HG03175 (cell line): ENCODE results near the gene GRIK4.

Source experiments
- ATAC-seq: cut with Tn5 transposase; IDR thresholded peaks from one replicate; pipeline ENCODE4 v1.9.1; 2021; ENCODE audit warnings: mild to moderate bottlenecking, moderate library complexity; ENCODE audit not compliant: unreplicated experiment

GRIK4 gene

DNA sequence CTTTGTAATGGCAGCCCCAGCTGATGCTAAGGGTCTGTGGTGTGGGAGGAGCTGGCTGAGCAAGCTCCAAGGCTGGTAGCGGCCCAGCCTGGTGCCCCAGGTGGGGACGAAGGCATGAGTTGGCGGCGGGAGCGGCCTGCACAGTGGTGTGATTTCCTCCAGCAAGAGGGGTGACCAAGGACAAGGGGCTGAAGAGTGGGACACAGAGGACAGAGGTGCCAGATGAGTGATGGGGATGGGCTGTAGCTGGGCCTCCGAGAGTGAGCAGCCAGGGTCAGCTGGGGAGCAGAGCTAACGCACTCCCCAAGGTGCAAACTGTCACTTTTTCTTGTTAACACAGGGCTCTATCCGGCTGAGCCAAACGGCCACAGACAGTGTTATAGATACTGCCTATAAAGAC, 283.2 kb downstream of the GRIK4 start:
- ATAC-seq: no peak

DNA sequence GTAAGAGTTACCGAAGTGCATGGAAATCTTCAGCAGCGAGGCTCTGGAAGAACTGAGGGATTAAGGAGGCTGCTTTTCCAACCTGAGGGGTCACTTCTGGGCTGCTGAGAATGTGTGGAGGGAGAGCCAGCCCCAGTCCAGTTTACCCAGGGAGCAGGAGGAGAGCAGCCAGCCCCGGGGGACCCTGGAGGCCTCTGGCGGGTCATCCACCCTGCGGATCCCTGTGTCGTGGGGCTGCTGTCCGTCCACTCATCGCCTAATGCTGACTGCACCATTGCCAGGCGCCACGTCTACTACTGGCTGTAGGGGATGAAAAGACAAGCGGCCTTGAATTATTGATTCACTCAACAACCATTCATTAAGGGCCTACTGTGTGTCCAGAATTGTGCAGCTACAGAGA, 283.6 kb downstream of the GRIK4 start:
- ATAC-seq: no peak

DNA sequence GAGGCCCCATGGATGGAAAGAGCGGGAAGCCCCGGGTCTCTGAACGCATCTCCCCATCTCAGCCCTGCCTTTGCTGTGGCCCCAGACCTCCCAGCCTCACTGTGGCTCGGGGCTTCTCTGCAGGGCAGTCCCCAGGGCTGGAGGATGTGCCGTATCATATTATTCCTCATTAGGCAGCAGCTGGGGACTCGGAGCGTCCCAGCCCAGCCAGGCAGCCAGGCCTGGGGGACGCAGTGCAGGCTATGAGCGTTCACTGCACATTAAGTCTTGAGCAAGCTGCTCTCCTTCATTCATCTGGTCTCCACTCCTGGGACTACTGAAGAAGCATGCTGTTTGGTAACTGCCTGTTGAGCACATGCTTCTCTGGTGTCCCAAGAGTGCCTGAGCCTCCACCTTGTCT, 285.6 kb downstream of the GRIK4 start:
- ATAC-seq: no peak

DNA sequence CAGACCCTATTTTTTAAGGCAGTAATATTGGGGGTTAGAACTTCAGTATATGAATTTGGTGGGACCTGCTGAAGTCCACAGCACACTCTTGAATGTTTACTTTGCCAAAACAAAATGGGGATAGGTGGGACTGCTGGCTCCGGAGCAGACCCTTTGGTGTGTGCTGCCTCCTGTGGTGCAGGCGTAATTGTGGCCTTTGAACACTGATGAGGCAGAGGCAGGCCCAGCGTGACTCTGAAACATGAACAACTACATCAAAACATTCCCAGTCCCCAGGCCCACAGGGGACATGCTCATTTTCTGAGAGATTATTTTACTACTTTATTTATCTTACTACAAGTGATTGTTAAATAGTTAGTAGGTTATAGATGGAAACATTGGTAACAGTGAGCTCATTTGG, 287.3 kb downstream of the GRIK4 start:
- ATAC-seq: no peak

DNA sequence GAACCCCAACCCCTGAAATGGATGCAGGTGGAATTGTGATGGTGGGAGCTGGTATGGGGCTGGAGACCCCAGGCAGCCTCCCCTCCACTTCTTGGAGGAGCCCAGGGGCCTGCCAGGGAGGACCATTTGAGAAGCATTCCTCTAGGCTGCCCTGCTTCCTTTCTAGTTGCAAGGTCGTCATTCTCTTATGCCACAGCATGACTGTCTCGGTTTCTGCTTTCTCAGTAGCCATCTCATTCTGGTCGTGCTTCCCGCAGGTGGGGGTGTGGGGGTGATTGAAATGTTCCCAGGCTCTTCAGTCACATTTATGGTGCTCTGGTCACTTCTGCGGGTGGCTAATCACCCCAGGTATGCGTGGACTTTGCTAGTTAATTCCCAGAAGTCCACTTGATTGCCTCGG, 288.7 kb downstream of the GRIK4 start:
- no peak for ATAC-seq

DNA sequence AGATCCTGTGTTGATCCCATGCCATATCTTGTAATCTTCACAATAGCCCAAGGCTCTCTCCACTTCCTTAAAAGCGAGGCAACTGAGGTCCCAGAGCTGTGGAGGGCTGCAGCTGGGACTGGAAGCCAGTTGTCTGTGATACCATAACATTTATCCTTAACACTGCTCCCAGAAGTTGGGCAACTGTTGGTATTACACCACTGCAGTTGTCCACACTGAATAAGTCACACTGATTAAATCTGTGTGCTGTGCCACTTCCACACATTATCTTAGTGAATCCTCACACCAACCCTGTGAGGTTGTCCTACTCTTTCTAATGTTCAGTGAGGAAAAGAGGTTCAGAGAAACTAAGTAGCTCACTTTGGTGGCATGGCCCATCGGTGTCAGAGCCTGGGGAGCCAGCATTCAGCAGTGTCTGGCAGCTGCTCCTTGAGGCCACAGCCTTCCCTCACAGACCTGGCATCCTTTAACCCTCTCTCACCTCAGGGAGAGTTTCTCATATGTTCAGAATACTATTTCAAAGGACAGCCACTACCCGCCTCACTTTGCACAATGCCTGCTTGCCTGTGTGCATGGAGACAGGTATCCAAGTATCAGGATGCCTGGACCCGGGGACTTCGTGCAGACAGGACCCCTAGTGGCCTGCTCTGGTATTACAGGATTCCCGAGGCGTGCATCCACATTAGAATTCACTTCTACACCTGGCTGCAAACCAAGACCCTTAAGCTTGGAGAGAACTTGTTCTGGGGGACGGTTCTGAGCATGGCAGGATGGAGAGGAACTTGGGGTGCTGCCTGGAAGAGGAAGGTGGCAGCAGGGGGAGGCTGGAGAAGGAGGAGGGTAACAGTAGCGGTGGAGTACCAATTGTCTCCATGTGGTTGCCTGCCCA, 290.5 kb downstream of the GRIK4 start:
- no peak for ATAC-seq

DNA sequence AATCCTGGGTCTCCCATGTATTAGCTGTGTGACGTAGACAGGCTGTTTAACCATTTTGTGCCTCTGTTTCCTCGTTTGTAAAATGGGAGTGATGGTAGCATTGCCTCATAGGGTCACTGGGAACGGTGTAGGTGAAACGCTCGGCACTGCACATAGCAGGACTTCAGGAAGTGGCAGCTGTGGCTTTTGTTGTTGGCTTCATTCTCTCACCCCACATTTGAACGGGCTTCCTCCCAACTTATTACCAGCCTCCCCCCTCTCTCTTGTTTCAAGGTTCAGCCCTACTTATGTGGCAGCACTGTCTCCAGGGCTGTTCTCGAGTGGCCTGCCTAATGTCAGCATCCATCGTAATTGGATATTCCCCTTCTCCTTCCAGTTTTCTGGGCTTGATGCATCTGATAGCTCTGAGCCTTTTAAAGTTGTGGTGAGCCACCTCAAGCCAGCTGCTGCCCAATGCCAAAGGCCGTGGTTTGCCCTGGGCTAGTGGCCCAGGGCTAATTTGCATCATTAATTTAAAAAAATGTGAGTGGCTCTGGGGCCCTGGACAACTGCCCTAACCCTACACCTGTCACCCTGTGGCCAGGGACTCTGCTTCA, 294.5 kb downstream of the GRIK4 start:
- ATAC-seq: no peak

DNA sequence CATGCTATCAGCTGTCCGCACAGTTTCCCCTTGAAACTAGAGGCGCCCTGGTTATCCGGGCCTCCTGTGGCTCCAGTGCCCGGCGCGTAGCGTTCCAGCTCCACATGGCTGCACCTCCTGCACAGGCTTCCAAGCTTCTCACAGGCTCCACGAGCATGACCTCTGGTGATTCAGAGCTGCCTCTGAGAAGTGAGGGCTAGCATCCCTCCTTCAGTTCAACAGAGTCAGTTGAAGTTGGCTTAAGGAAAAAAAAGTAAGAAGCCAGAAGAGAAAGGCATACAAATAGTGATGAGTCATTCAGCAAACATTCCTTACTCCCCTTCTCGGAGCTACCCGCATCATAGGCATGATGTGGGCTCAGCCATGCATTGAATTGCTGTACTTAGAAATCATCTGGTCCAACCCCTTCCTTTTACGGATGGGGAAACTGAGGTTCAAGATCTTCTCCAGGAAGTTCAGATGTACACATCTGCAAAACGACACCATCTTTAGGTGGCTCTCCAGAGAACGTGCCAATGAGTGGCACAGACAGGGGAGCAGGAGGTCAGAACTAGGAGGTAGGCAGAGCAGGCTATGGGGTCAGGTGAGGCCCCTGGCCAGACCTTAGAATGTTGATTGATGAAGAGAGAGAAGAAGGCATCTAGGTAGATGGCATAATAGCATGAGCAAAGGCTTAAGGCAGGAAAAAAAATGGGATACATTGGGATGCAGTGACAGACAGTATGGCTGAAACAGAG, 296.0 kb downstream of the GRIK4 start:
- no peak for ATAC-seq

DNA sequence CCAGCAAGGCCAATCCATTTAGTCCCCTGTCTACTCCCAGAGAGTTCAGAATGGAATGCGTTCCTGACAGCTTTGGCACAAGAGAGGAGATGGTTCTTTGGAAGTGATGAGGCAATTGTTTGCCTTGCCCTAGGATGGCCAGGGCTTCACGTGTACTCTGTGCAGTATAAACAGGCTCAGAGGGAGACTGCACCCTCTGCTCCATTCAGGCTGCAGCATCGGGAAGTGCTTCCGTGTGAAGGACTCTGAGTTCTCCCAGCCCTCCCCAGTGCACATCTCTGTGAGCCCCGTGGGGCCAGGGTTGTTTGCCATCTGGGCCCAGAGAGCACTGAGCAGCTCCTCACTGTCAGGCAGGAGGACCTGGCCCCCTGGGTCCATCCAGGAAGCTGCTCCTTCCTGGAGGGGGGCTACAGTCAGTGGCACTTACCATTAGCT, 297.1 kb downstream of the GRIK4 start:
- ATAC-seq: no peak

DNA sequence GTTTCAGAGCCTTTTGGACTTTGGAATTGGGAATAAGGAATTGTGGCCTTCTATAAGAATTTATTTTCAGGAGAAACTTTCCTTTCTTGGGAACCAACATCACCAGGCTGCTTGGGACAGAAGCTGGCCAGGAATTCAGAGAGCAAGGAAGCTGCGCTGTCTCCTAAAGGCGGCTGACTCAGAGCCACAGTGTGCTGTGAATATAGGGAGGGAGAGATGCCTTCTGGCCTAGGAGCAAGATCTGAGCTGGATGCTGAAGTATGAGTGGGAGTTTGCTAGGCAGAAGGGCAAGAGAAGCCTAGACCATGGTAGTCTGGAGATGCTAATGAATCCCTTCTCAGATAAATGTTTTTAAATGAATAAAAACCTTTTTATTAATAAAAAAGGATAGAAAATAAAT, 298.7 kb downstream of the GRIK4 start:
- no peak for ATAC-seq

DNA sequence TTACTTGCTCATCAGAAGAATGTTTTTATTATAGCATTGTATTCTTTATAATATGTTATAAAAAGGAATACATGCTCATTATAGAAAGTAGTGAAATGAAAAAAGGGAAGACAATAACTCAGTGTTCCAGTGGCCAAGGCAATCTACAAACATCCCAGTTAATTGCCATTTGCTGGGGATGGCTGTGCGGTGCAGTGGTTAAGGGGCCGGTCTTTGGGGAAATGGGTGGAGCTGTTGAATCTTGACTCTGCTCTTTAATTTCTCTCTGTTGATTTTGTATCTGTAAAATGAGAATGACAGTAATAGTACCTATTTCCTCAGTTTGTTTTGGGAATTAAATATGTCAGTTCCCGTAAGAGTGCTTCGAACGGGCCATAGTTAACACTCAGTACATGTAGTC, 299.7 kb downstream of the GRIK4 start:
- ATAC-seq: no peak

DNA sequence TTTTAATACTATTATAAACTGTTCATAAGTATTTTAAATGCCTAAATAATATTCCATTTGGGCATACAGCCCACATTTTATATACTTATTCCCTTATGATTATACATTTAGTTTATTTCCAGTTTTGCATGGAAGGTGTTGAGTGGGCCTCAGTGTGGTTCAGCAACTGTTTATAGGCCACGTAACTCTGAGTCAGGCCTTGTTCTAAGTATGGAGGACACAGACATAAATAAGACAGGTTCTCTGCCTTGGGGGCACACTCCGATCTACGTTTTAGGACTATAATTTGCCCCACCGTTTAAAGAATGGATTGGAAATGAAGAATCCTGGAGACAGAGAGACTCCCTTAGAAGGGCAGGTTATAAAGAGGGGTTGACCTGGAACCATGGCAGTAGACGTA, 300.2 kb downstream of the GRIK4 start:
- no peak for ATAC-seq

DNA sequence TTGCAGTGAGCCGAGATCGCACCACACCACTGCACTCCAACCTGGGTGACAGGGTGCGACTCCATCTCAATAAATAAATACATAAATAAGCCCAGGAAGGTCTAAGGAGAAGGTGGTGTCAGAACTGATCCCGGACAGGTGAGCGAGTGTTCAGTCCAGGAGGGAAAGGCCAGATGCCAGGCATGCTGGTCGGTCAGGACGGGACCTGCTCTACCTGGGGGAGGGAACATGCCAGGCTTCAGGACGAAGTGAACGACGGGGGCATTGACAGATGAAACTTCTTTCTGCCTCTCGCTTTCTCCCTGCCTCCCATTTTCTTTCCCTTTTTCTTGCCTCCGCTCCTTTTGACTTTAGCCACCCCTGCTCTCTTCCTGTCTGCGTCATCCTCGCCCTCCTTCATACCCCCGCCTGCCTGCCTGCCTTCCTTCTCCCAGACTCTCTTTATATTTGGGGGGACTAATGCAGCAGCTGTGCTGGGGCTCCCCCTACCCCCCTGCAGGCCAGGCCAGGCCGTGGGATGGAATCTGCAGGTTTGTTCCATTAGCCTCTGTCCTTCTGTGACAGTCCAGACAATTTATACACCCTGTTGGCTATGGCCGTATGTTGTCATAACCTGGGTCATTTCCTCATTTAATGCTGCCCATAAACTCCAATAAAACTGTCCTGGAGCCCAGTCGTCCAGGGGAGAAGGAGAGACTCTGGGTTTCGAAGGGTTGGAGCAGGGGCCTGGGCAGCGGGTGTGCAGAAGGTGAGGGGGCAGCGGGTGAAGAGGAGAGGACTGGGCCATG, 303.2 kb downstream of the GRIK4 start:
- no peak for ATAC-seq

DNA sequence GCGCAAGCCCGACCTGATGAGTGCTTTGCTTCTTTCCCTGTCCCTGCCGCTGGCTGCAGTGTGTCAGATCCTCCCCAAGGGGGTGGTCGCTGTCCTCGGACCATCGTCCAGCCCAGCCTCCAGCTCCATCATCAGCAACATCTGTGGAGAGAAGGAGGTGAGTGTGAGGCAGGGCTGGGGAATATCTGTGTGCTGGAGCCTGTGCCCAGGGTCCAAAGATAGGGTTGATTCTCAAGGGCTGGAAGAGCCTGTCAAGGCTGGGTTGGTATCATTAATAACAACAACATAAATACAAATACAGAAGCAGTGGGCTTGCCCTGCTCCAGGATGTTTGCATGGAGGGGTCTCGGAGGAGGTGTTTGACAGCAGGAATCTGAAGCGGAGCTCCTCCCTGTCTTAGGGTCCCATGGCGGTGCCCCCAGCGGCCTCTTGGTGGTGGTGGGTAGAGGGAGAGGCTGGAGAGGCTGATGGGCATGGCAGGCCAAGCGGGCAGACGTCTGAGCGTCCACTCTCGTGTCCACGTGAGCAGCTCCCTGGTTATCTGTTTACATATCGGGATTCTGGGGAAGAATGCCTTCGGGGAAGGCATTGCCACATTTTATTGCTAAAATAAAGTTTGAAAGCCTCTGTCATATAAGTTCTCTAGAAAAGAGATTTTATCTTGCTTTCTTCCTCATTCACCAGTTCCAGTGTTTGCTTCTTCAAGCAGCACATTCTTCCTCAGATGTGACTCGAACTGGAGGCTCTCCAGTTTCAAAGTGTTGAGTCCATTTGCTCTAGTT, 304.0 kb downstream of the GRIK4 start:
- no peak for ATAC-seq

DNA sequence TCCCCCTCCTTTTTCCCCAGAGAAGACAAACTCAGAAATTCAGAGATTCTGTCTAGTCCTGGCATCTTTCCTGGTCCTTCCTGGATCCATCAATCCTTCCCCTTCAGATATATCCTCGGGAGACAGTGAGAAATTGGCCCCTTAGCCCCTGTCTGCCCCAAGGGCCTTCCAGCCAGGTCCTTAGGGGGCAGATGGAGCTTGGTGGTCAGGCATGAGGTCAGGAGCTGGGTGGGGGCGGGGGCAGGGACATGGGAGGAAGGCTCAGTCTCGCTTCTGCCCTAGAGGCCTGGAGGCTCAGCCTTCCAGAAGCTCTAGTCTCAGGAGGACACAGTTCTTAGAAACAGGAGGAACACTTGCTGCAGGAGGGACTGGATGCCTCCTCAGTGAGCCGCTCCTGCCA, 304.6 kb downstream of the GRIK4 start:
- no peak for ATAC-seq

DNA sequence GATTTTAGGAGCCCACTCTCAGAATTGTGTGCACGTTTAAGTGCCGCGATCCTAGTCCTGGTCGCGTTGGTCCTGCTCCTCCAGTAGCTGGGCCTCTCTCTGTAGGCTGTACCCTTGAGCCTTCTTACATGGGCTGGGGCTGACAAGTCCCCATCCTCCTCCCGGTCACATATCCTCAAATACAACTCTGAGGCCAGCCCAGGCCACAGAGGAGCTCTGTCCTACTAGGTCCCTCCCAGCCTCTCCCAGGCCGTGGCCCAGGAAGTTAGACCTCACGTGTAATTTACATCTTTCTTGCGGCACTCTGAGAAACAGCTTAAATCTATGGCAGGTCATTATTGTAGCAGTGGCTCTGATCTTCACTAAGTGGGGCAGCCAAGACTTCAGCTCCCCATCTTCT, 305.2 kb downstream of the GRIK4 start:
- ATAC-seq: no peak

DNA sequence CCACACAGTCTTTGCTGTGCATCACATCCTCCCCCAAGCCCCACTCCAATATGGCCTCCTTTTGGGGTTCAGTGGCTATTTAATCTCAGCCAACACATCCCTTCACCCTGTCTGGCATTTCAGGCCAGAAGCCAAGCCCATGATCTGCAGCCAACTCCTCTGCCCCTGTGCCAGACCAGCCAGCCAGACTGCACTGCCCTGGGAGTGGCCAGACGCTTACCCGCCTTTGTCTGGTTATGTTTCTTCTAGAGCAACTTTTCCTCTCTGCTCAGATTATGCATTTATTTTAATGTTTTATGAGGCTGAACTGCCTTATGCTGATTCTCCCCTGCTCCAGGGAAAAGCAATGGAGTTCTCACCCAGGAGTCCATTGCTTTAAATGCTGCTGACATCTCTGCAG, 305.6 kb downstream of the GRIK4 start:
- no peak for ATAC-seq

DNA sequence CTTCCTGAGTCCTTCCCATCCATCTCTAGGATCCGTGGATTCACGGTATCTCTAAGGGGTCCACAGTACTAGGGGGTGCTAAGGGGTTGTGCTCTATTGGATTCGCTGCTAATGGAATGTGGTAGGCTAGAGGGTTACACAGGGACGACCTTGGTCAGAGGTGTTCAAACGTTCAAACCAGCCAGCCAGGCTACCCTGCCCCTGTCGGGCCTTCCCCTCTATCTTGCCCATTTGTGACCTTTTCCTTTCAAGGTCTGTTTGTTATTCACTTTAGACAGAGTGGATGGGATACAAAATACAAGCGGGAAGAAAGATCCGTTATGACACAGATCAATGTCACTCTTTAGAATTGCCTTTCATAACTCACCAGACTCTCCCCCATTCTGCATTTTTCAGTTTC, 306.5 kb downstream of the GRIK4 start:
- ATAC-seq: no peak

DNA sequence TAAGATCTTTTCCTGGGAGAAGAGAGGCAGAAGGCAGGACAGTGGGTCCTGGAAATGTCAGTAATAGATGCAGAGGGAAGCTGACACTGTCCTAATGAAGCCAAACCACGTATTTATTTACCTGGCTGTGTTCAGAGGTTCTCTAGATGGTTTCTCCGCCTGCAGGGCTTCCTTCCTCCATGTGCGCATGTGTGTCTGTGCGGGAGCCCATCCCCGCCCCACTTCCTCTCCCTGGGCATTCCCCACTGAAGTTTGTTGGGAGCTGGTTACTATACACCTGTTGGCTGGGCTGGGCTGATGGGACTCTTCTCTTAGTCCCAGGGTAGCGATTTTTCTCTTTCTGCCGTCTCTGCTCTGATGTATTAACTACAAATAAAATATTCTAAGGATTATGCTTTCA, 307.5 kb downstream of the GRIK4 start:
- no peak for ATAC-seq
